SKM-1 (cell line): ENCODE measurements around the gene CABP7.

Source experiments
- DNase-seq: peaks from one replicate; lab custom pipeline; 2025; ENCODE audit not compliant: unreplicated experiment; lab: John Stamatoyannopoulos, UW

The CABP7 gene

DNA sequence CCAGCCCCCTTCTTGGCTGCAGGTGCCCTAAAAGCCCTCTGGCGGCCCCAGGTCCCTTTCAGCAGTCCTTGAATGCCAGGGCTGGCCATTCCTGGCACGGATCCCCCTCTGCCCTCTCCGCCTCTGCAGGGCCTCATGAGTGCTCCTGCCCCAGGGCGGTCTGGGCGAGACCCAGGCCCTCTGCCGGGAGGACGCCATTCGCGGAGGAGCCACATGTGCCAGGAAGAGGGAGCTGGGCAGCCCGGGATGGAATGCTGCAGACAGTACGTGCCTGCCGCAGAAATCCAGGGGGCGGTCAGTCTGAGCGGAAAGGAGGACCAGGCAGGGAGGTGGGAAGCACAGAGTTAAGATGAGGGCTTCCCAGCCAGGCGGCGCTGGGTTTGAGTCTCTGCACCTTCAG, 2.8 kb downstream of the CABP7 start:
- DNase-seq, result no peak

- no peak for DNase-seq
These were observed 4.0 kb downstream of the CABP7 start for GRCh38 chr22:29723766-29724165.

DNA sequence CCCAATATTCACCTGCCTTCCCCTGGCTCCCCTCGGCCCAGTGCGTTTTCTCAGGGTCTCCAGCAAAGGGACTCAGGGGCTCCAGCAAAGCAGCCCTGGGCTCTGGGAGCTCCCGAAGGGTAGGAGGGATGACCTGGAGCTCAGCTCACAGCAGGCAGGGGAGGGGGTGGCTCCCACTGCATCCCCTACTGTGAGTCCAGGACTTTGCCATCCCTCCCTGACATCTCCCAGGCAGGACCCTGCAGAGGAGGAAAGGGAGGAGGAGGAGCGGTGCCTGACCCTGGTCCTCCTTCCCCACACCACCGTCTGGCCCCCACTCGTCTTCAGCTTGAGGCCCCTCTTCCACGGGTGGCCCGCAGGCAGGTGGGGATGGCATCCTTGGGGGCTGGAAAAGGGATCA, 5.0 kb downstream of the CABP7 start:
- DNase-seq, result no peak

- no peak for DNase-seq
These were observed 6.3 kb downstream of the CABP7 start for GRCh38 chr22:29726106-29726505.

- DNase-seq, result no peak
These were observed 6.8 kb downstream of the CABP7 start for GRCh38 chr22:29726512-29727130.

- DNase-seq, result no peak
These were observed 7.3 kb downstream of the CABP7 start for GRCh38 chr22:29727131-29727523.

GRCh38 chr22:29729161-29729560, 9.4 kb downstream of the CABP7 start:
- no peak for DNase-seq

GRCh38 chr22:29731058-29731850, 11.5 kb downstream of the CABP7 start:
- DNase-seq, result no peak

DNA sequence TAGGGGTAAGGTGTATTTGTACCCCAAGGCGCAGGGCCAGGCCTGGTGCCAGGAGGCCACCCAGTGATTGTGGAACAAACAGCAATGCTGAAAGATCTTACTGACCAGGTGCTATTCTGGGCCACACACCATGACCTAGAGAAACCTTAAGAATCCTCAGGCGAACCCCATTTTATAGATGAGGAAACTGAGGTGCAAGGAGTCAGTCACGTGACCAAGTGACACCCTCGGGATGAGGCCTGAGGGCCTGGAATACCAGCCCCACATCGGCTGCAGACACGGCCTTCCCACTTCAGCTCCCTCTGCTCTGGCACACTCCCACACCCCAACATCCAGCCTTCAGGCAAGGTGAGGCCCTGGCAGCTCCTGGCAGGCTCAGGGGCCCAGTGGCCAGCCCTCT, 13.1 kb downstream of the CABP7 start:
- DNase-seq, result no peak

- DNase-seq, result no peak
These were observed 13.8 kb downstream of the CABP7 start for GRCh38 chr22:29733362-29734201.

- DNase-seq, result no peak
These were observed 14.6 kb downstream of the CABP7 start for GRCh38 chr22:29734406-29734805.

- DNase-seq, result no peak
These were observed 15.0 kb downstream of the CABP7 start for GRCh38 chr22:29734838-29735237.

DNA sequence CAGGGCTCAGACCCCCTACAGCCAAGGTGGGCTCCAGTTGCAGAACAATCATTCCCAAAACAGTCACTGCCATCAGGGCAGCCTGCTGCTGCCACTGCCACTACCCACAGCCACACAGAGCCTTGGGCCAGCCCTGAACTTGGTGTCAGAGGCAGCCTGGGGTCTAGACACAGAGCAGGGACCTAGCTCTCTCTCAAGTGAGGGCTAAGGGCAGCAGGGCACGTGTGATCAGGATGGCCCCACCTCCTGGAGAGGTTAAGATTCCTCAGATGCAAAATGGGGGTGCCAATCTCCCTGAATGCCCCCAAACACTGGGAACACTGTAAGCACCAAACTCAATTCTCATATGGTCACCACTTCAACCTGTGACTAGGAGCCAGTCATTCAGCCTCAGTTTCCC, 15.6 kb downstream of the CABP7 start:
- DNase-seq, result no peak

GRCh38 chr22:29737251-29738117, 17.7 kb downstream of the CABP7 start:
- DNase-seq, result no peak

DNA sequence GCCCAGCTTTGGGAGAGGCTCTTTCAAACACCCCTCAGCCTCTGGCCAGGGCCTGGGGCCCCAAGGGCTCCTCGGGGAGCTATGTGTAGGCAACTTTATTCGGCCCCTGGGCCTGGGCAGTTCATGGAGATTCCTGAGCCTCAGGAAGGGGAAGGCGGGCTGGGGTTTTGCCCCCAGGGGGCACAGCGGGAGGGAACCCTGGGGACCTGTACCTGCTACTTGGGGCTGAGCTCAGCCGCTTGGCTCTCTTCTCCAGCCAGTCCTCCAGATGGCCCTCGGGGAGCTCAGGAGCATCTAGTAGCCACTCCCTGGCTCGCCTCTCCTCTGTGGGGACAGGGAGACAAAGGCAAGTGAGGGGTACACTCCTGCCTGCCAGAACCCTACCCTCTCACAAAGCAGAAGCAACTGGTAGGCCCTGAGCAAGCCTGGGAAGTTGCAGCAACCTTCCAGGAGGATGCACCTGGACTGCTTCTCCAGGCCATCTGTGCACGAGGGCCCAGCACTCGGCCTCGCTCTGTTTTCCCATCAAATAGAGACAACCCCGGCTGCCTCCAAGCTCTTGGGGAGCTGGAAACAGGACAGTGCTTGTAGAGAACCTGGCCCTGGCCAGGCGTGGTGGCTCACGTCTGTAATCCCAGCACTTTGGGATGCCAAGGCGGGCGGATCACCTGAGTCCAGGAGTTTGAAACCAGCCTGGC, 18.5 kb downstream of the CABP7 start:
- DNase-seq, result no peak

- DNase-seq, result no peak
These were observed 19.6 kb downstream of the CABP7 start for GRCh38 chr22:29739346-29739875.

- no peak for DNase-seq
These were observed 20.4 kb downstream of the CABP7 start for GRCh38 chr22:29740216-29740615.

GRCh38 chr22:29741926-29742325, 22.1 kb downstream of the CABP7 start:
- DNase-seq, result no peak

DNA sequence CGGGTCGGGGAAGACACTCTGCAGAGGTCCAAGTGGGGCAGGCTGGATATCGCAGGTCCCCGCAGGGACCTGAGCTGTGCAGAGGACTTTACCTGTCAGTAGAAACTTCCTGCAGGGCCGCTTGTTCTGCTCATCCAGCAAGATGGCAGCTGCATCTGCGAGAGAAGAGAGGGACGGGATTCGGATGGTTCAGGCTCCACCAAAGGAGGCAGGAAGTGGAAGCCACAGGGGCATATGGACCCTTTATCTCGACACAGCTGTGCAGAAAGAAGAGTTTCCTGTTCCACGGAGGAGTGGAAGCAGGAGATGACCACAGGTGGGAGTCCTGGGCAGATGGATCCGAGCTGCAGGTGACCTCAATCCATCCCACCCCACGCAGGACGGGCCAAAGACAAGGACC, 22.5 kb downstream of the CABP7 start:
- DNase-seq, result no peak

- no peak for DNase-seq
These were observed 25.1 kb downstream of the CABP7 start for GRCh38 chr22:29744902-29745301.
